MCF 10A (cell line): Measurements from ENCODE around the gene AUTS2. TPM values are rescaled to one million over a fixed set of nuclear protein-coding genes. Genes with fewer than 3 reads are reported as not detected.

Experiments used
- BruUV-seq: library from RNA; stranded (reverse); fragments of 400-500 nt; replicated peaks from 2 replicates; lab custom pipeline; 2021; lab: Mats Ljungman, UMichigan
- CTCF ChIA-PET: fragments of 300-600 bp; sonication (Branson Sonifier 250); formaldehyde crosslinking; extraction: SDS; loops from one replicate; lab custom pipeline; 2021; ENCODE audit warnings: antibody characterized with exemption, inconsistent platforms; lab: Yijun Ruan, JAX
- POLR2A ChIA-PET: fragments of 300-600, 350-650 bp; sonication (Branson Sonifier 250); formaldehyde crosslinking; extraction: SDS; loops from one replicate; lab custom pipeline; 2020; ENCODE audit warnings: antibody characterized with exemption, inconsistent platforms; lab: Yijun Ruan, JAX
- DNase-seq: peaks from one replicate; pipeline ENCODE4 v3.0.0-alpha.2; 2018; ENCODE audit not compliant: unreplicated experiment
- H3K27ac Mint-ChIP-seq: one replicate; pipeline ENCODE4 v1.8.0; 2022; ENCODE audit warnings: mild to moderate bottlenecking, low read depth, mixed read lengths; ENCODE audit not compliant: unreplicated experiment
- H3K27me3 Mint-ChIP-seq: one replicate; pipeline ENCODE4 v1.8.0; 2022; ENCODE audit warnings: mixed read lengths; ENCODE audit not compliant: insufficient read depth, unreplicated experiment
- H3K36me3 Mint-ChIP-seq: one replicate; pipeline ENCODE4 v1.8.0; 2022; ENCODE audit warnings: mild to moderate bottlenecking, moderate library complexity, mixed read lengths; ENCODE audit not compliant: insufficient read depth, unreplicated experiment
- H3K4me1 Mint-ChIP-seq: one replicate; pipeline ENCODE4 v1.8.0; 2022; ENCODE audit warnings: mixed read lengths; ENCODE audit not compliant: insufficient read depth, unreplicated experiment
- H3K4me3 Mint-ChIP-seq: one replicate; pipeline ENCODE4 v1.8.0; 2022; ENCODE audit warnings: mild to moderate bottlenecking, moderate library complexity, mixed read lengths; ENCODE audit not compliant: unreplicated experiment
- H3K9me3 Mint-ChIP-seq: one replicate; pipeline ENCODE4 v1.8.0; 2022; ENCODE audit warnings: mixed read lengths; ENCODE audit not compliant: unreplicated experiment
- intact Hi-C: fragments of 100-400 bp; cut with micrococcal nuclease; formaldehyde crosslinking; loops from 2 replicates; pipeline ENCODE4 v1.14.1; 2022
- total RNA-seq: library from RNA; stranded (reverse); gene quantifications from 2 replicates; pipeline ENCODE4 v1.2.3, GENCODE V29; 2022
- TF ChIP-seq, protein P1 (sequence below): fragments of 200-600 bp; IDR thresholded peaks from one replicate; pipeline ENCODE4 v1.8.0; 2022; ENCODE audit warnings: antibody characterized with exemption, mild to moderate bottlenecking; ENCODE audit not compliant: unreplicated experiment

AUTS2 gene
- total RNA-seq, 1 experiment from 2014 or later = 1.3 TPM

- intact Hi-C loops = no loop called here
- no peak for DNase-seq
- H3K27ac Mint-ChIP-seq = no peak overlapping the region
- no peaks in the 10 kb centered on the region for H3K27me3 Mint-ChIP-seq
- peaks cover 41% of the 10 kb centered on the region for H3K9me3 Mint-ChIP-seq
- H3K4me1 Mint-ChIP-seq = no peaks in the 10 kb centered on the region
- H3K4me3 Mint-ChIP-seq = no peak overlapping the region
- ChIA-PET POLR2A (no interaction called here), CTCF (no interaction called here)
- no peaks in the 10 kb centered on the region for H3K36me3 Mint-ChIP-seq
- TF ChIP-seq, protein P1, sequence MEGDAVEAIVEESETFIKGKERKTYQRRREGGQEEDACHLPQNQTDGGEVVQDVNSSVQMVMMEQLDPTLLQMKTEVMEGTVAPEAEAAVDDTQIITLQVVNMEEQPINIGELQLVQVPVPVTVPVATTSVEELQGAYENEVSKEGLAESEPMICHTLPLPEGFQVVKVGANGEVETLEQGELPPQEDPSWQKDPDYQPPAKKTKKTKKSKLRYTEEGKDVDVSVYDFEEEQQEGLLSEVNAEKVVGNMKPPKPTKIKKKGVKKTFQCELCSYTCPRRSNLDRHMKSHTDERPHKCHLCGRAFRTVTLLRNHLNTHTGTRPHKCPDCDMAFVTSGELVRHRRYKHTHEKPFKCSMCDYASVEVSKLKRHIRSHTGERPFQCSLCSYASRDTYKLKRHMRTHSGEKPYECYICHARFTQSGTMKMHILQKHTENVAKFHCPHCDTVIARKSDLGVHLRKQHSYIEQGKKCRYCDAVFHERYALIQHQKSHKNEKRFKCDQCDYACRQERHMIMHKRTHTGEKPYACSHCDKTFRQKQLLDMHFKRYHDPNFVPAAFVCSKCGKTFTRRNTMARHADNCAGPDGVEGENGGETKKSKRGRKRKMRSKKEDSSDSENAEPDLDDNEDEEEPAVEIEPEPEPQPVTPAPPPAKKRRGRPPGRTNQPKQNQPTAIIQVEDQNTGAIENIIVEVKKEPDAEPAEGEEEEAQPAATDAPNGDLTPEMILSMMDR = no peak
- no TSS peak for BruUV-seq
These were observed 159.3 kb downstream of the AUTS2 start for GRCh38 chr7:69757528-69757927.

DNA sequence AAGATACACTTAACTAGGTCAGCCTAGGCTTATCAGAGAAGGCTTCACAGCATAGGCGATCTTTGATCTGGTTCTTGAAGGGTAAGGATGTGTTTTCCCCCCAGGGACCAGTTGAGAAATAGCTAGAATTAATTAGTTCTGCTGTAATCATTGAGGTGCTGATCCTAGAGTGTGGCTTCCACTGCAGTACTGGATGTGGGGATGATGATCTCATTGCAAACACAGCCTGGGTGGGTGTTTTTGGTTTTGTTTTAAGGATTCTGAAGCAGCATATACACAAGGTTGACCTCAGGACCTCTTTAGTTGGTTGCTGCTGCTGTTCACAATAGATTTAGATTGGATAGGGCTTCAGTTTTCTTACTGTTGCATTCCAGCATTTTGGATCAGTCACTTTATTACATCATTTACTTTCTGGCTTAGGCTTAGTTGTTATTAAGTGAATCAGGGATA, 159.7 kb downstream of the AUTS2 start:
- H3K27ac Mint-ChIP-seq = no peak overlapping the region
- TF ChIP-seq, protein P1 = no peak
- POLR2A ChIA-PET = no interaction called here
- H3K36me3 Mint-ChIP-seq = no peaks in the 10 kb centered on the region
- DNase-seq = no peak
- intact Hi-C loops = no loop called here
- peaks cover 41% of the 10 kb centered on the region for H3K9me3 Mint-ChIP-seq
- no peaks in the 10 kb centered on the region for H3K27me3 Mint-ChIP-seq
- no peak overlapping the region for H3K4me3 Mint-ChIP-seq
- BruUV-seq = no TSS peak
- H3K4me1 Mint-ChIP-seq = no peaks in the 10 kb centered on the region
- CTCF ChIA-PET = no interaction called here

DNA sequence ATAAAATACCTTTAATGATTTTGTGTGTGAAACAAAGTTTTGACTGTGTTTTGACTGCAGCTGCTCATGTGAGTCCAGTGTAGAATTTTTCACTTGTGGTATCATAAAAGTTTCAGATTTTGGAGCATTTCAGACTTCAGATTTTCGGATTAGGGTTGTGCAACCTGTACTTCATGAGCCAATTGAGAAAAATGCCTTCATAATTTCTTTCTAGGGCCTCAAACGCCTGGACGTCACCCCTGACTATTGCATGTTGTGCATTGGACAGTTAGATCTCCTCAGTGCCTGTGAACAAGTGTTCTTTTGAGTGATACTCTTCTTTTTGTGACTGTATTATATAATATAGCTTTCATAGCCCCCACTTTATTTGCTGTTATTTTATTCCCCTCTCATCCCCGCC, 161.1 kb downstream of the AUTS2 start:
- no TSS peak for BruUV-seq
- intact Hi-C loops = no loop called here
- Mint-ChIP-seq H3K27me3 (no peaks in the 10 kb centered on the region), H3K4me1 (no peaks in the 10 kb centered on the region), H3K36me3 (no peaks in the 10 kb centered on the region), H3K9me3 (peaks cover 35% of the 10 kb centered on the region), H3K4me3 (no peak overlapping the region), H3K27ac (no peak overlapping the region)
- DNase-seq = no peak
- POLR2A ChIA-PET = no interaction called here
- TF ChIP-seq, protein P1 = no peak
- CTCF ChIA-PET = no interaction called here

DNA sequence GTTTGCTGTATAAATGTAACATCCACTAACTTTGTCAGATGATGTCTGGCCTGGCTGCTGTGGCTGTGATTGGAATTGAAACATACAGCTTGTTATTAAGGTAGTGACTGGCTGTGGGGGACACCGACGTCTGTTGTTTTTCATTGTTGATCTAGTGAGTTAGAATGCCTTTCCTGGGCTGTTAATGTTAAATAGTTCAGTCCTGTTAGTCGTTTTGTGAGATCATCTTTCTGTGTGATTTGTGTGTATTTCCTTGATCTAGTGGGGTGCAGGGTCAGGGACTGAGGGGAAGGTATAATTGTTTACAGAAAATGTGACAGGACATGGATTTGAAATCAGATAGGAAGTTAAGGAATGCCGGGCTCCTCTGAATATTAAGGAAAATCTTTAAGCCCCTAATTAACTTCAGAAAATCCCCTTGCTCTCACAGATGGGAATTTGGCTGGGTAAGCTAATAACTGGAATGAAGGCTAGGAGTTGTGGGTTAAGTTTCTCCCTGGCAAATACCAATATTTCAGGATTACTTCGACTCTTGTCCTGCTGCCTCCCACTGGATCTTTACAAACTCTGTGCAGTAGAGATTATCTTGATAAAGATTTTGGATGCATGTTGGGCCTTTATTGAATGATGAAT, 163.1 kb downstream of the AUTS2 start:
- POLR2A ChIA-PET = no interaction called here
- Mint-ChIP-seq H3K4me1 (no peaks in the 10 kb centered on the region), H3K27me3 (no peaks in the 10 kb centered on the region), H3K36me3 (no peaks in the 10 kb centered on the region), H3K4me3 (no peak overlapping the region), H3K9me3 (peaks cover 15% of the 10 kb centered on the region), H3K27ac (no peak overlapping the region)
- intact Hi-C loops = no loop called here
- CTCF ChIA-PET = no interaction called here
- no peak for DNase-seq
- TF ChIP-seq, protein P1 = no peak
- no TSS peak for BruUV-seq
